Stimulated activated CD4-positive, alpha-beta T cell treated with anti-CD3 and anti-CD28 coated beads, TNF-alpha, amount 100 ng/mL, for 1 hour (primary cell): ENCODE data around the gene DDX24.
A peak's percentile ranks its signal among the peaks of the same experiment; 100 is the strongest.

Source experiments
- DNase-seq, 3 donors: peaks; one replicate each; pipeline ENCODE4 v3.0.0-alpha.2; 2020; ENCODE audit warnings: low read depth in 3 of 3, low spot score in 1 of 3

Gene DDX24

DNA sequence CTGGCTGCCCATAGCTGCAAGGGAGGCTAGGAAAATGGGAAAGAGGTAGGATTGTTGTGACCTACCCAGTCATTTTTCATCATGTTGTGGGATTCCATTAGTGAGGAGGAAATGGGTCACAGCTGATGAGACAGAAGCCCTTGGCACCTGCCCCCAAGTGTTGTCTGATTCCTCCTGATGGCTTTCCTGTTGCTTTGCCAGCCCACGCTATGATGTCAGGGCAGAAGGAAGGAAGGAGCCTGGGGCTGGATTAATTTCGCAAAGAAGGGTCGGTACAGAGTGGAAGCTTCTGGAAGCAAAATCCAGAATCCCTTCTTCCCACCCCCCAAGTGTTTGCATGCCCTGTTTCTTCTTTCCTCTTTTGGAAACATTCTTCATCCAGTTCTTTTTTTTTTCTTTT lies 46.1 kb downstream of the DDX24 start:
- no peak for DNase-seq

DNA sequence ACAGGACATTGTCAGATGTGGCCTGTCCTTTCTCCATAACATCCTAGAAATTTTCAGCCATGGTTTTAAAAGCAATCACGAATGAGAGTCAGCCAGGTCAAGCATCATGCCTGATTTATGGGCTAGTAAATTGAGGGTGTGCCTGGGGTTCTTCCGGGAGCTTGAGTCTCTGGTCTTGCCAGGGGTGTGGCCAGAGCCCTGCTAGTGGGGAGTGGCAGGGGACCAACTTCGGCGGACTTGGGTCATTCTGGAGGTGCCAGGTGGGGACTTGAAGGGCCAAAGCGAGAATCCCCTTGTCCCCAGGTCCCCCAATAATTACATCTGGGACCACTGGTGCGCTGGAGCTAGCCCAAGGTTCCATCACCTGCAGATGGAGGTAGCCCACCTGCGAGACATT lies 49.1 kb downstream of the DDX24 start:
- DNase-seq, result no peak

DNA sequence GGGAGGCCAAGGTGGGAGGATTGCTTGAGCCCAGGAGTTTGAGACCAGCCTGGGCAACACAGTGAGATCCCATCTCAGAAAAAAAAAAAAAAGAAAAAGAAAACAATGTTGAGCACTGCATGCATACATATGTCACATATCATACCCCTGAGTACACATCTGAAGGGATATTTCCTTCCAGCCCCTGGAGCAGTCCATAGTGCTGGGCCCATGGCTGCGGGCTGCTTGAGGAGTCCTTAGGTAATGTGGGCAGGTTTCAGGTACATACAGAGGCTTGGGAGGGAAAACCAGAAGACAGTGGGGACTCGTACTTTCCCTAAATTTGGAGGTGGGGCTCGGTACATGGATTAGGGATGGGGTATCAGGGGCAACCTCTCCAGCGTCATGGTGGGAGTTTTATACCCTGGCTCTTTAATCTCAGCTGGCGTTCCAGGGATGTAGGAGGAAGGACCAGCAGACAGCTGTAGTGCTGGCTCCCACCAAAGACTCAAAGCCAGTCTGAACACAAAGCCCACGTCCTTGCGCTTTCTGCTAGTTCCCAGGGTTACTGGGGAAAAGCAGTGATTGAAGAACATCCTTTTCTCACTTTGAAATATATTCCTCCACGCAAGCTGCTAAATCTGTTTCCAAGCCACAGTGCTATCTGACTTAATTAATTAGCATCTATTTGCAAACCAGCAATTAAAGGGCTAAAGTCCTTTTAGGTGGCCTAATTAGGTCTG lies 49.7 kb downstream of the DDX24 start:
- DNase-seq, result no peak

DNA sequence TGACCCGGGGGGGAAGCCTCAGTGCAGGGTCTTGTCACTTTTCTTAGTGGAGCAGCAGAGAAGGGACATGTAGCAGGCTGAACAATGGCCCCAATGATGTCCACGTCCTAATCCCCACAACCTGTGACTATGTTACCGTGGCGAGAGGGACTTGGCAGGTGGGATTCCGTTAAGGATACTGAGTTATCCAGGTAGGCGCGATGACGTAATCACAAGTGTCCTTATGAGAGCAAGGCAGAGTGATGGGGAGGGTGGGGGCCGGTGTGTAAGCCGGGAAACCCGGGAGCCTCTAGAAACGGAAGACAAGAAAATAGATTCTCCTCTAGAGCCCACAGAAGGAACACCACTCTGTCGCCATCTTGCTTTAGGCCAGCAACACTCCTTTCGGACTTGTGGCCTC lies 50.4 kb downstream of the DDX24 start:
- no peak for DNase-seq

DNA sequence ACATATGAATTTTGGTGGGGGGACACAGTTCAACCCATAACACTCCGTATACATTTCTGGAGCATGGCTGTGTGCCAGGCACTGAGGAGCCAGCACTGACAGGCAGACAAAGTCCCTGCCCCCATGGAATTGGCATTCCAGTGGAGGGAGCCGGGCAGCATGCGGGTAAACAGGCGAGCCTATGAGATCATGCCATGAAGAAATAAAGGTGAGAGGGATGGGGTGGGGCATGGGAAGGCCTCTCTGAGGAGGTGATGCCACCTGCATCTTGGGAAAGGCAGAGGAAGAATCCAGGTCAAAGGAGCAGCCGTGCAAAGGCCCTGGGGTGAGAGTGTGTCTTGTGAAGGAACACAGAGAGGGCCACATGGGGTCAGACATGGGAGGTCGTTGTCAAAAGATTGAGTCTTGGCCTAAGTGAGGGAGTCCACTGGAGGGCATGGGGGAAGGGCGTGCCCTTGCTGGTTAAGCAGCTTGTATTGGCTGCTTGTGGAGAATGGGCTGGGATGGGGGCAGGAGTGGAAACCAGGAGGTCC lies 51.3 kb downstream of the DDX24 start:
- no peak for DNase-seq

DNA sequence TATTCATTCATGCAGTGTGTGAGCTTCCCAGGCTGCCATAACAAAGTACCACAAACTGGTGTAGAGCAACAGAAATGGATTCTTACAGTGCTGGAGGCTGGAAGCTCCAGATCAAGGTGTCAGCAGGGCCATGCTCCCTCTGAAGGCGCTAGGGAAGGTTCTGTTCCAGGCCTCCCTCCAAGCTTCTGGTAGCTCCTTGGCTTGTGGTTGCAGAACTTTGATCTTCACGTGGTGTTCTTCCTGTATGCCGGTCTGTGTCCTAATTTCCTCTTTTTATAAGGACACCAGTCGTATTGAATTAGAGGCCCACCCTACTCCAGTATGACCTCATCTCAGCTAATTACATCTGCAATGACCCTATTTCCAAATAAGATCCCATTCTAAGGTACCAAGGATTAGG lies 51.7 kb downstream of the DDX24 start:
- DNase-seq, result no peak

DNA sequence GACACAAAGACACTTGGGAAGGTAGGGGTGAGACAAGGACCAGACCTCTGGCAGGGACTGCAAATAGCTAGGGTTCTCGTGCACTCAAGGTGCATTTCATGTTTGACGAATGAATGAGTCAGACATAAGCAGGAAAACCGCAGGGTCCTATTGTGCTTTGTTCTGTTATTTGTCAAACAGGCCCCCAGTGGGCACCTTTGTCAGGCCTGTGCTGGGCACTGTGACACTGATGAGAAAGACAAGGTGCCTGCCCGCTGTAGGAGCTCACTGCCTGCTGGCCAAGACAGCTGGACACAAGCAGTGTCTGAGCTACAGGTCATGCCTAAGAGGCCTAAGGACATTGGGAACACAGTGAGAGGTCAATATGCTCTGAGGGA lies 52.6 kb downstream of the DDX24 start:
- no peak for DNase-seq

DNA sequence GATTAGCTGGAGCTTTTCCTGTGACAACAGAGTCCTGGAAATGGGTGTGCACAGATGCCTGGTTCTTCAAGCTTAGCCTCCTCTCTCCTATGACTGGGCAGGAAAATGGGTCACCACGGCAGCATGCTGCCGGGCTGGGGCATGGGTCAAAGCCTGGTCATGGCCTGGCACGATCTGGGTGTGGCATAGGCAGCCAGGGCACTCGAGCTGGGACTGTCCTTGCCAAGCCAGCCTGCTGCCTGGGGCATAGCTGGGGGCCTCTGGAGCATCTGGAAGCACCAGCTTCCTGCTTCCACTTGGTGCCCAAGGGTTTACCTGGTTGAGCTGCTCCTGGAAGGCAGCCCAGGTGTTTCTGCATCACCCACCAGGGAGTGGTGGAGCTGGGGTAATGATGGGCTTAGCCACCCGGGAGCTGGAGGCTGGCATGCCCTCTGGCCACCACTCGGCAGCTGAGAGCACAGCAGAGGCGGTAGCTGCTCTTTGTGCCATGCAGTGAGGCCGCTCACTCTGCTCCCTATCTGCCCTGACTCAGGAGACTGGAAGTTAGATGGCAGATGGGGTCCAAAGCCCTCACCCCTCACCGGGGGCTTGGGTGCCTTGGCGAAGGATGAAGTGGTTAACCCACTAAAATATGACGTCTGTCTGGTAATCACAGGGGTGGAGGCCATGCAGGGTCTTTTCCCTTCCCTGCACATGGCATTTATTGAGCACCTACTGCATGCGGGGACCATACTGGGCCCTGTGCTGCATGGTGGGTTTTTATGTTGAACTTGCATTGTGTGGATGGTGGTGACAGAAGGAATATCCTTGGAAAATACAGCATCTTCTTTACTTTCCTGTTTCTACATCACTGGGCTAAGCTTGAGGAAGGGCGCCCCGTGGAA lies 53.2 kb downstream of the DDX24 start:
- no peak for DNase-seq

DNA sequence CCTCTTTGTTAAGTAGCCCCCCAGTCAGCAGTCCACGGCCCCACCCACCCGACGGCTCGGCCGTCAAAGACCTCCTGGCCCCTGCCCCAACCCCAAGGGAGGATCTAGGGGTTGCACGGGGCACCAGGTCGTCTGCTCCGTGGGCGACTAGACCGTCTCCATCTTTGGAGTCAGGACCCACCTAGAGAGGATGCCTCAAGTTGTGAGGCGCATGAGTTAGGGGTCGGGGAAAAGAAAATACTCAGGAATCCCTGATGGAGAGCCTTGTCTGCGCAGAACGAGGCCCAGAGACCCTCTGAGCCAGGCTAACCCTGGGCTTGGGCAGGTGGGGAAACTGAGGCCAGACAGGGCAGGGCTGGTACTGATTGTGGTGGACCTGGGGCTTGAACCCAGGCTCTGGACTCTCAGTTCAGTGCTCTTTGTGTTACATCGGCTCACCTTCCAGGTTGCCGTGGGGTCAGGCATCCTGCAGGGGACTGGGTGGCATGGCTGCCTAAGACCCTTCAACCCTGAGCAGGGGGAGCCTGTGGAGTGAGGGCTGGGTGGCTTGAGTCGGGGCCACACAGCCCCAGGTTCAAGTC lies 54.0 kb downstream of the DDX24 start:
- DNase-seq, result no peak

DNA sequence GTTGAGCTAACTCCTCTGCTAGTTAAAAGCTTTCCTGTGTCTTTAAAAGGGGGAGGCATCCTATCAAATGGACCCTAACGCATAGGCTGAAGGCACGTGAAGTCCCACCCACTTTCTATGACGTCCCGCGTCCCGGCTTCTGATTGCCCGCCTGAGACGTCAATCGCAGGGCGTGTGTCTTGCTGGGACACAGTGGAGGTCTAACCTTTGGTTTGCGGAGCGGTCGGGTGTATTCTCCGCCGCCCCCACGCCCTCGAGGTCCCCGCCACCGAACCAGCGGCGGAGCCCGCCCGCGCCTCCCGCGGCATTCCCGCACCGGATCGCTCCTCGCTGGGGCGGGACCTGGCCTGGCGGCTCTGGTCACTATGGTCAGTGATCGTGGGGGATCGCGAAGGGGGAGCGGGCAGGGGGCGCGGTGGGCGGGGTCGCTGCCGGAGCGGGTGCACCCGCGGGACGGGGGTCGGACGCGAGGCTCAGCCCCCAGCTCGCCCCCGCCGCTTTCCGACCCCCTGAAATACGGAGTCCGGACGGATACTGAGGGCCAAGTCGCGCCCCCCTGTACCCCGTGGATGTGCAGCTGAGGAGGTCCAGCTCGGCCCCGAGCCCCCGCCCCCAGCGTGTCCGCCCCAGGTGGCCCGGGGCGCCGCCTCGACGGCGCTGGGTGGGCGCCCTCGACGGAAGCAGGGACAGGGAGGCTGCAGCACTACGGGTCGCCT lies 54.7 kb downstream of the DDX24 start, which contains the start of gene OTUB2:
OTUB2 (plus strand) TSS at position 168 of the 716 bp plus-strand sequence; CDS start at position 366, 198 bp downstream.
- peak; percentile 88 to 94 (median 92) for DNase-seq

DNA sequence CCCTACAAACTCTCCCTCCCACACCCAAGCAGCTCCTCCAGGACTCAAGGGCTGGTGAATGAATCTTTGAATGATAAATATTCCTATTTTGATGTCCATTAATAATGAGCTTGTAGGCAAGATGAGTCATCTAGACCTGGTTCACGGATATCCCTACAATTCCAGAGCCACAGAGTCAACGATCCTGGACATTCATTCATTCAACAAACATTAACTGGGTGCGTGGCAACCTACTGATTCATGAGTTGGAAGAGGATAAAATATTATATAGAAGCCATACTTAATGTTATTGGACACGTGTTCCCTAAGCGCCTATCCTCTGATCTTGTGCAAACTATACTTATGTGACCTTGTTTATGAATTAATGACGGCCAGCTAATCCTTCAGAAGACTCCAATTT lies 55.3 kb downstream of the DDX24 start:
- DNase-seq, result no peak

DNA sequence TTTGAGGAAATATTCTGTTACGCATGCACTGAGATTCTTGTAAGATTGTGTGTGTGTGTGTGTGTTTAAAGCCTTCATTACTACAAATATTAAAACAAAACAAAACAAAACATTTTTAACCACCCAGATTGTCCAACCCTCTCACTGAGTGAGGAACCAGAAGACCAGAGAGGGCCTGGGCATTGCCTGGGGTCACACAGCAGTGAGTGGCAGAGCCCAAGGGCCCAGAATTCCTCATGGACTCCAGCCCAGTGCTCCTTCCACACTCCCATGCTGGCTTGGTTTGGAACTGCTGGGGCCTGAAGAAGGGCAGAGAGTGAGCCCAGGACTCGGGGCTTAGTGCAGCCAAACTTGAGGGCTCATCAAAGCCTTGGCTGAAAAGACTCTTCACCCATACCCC lies 56.5 kb downstream of the DDX24 start:
- DNase-seq, result no peak

DNA sequence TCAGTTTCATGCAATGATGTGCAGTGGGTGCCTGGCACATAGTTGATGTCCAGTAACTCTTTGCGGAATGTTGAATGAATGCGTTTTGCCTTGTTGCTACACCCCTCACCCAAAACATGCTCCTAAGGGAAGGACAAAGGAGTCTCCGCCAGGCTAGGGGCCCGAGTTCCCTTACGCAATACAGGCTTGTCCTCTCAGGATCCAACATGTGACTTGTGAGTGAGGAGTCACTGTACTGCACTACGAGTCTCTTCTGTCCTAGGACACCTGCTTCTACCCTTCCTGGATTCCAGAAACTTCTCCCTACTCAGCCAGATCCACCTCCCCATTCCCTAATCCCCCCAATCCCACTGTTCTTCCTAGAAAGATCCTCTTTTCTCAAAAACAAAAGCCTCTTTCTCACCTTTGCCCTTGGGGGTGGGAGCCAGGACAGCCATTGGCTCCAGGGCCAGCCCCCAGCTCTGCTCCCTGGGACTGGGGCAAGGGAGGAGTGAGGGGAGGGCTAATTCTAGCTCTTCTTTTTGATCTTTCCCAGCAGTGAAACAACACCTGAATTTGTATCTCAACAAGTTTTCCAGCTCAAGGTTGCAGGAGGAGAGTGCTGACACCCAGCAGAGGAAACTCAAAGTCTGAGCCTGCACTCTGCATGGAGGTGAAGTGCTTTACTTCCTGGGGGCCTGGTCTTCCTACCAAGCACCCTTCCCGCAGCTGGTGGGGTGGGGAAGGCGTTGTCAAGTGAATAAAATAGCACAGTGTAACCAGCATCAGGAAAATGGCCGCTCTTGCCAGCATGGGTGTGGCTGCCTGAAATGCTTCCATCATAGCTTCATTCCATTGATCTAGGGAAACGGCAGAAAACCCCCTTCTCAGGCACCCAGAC lies 58.2 kb downstream of the DDX24 start:
- DNase-seq, result no peak

DNA sequence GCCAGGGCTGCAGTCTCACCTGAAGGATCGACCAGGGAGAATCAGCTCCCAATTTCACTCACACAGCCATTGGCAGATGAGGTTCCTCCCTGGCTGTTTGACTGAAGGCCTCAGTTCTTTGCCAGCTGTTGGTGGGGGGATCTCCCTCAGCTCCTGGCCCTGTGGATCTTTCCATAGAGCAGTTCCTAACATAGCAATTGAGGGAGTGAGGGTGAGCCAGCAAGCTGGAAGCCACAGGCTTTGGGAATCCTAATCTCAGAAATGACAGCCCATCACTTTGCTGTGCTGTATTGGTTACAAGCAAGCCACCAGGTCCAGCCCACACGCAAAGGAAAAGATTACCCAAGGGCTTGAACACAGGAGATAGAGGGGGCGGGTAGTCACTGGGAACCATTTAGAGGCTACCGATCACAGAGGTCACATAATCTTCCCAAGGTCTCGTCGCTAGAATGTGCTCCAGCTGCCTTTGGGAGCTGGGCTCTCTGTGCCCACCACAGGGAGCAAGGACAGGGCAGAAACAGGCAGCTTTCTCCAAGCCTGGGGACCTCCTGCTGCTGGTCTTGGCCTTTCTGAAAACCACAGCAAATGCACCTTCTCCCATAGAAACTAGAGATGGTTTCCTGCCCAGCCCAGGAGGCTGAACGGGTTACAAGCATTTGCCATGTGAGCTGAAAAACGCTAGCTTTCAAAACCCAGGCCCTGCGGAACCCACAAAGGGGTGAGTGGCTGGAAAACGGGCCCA lies 59.4 kb downstream of the DDX24 start:
- no peak for DNase-seq

DNA sequence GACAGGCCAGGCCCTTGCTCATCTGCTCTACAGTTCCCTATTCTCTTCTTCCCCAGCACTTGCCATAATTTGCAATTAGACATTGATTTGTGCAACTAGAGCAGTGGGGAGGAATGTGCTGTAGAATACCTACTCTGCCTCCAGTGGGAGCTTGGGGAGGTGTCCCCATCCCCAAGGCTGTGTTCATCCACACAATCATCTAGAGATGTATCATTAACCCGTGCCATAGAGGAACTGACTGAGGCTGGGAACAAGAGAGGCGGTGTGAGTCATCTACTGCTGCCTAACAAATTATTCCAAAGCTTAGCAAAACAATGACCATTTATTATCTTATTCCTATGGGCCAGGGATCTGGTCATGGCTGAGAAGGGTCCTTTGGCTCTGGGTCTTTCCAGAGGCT lies 60.0 kb downstream of the DDX24 start:
- no peak for DNase-seq

DNA sequence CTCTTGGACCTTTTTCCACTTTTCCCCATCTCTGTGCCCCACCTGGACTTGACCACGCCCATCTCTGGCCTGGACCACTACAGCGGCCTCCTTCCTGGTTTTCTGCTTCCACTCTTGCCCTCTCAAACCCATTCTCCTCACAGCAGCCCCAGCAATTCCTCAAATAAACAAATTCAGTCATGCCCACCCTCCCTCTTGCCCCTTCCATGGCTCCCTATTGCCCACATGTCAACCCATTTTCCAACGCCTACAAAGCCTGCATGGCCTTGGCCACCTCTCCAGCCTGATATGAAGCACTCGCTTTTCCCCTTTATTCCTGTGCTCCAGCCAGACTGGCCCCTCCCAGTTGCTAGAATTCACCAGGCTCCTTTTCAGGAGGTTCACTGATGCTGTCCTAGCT lies 60.7 kb downstream of the DDX24 start:
- DNase-seq, result no peak

DNA sequence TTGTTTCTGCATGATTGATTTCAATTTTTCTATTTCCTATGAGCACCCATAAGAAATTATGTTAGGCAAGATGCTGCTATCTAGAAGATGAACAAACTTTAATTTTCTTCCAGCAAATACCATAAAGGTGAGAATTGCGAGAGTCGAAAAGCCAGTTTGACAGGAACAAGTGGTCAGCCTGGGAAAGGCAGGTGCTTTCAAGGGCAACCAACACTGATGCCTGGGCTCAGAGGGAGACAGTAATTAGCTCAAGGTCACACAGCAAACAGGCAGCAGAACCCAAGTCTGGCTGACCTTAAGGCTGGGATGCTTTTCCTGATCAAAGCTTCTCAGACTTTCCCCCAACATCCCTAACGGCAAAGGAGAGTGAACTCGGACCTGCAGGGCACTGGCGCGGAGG lies 61.7 kb downstream of the DDX24 start:
- no peak for DNase-seq

DNA sequence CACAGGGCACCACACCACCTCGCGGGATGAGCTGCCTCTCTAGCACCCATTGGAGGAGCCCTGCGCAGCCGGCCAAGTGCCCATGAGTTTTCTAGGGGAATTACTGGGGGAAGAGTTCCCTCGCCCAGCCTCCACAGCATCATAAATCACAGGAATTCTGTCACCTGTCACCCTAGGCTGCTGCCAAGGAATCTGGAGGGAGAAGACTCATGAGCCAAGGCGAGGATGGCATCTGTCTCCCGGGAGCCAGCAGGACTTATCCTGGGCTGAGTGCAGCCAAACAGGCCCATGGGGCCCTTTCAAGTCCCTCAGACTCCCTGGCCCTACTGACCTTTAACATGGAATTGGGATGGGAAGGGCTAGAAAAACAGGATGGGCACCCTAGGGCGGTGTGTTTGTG lies 62.7 kb downstream of the DDX24 start:
- no peak for DNase-seq

DNA sequence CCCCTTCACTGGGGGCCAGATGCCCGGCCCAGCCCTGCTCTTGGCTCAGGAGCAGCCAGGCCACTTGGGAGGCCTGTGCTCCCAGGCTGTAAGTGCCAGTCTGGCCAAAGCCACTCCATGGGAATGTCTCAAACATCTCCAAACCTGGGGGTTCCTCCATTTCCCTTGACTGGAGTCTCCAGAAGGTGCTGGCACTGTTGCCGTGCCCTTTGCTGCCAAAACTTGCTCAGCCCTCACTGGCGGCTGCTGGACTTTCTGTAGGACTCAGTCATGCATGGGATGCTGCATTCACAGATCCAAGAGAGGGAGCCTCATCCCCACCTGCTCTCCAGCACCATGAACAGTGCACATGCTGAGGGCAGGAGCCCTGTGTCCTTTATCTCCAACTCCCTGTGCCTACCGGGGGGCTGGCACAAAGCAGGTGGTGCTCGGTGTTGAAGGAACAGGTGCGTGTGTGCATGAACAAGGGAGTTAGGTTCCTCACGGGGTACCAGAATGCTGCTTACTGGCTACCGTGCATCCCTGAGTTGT lies 64.5 kb downstream of the DDX24 start:
- DNase-seq, result no peak
